Cardiac septum (tissue), 1 donor: ENCODE results near the gene FERMT2. TPM values are rescaled to one million over a fixed set of nuclear protein-coding genes. Genes with fewer than 3 reads are reported as not detected.
"Not testable (repeated sequence)": the region's sequence is repeated elsewhere in the genome, so short reads cannot be mapped to it uniquely, and the experiment has no call there.

Experiments
- DNase-seq: peaks from one replicate; pipeline ENCODE4 v3.0.0-alpha.2; 2020; ENCODE audit warnings: low spot score
- intact Hi-C: fragments of 100-400 bp; cut with DNase I; formaldehyde crosslinking; loops from one replicate; pipeline ENCODE4 v1.14.0; 2022
- total RNA-seq: library from RNA; stranded (reverse); fragmentation: NEBNext Ultra II Directional; extraction: Animal tissue kit (Norgen Biotek cat#: 25700); gene quantifications from one replicate; pipeline ENCODE4 v1.2.1, GENCODE V29; 2021
- donor health status: DM: no; HTN: no; CAD: no.

The FERMT2 gene
- total RNA-seq, 1 donor from 2014 or later, result 156 TPM

DNA sequence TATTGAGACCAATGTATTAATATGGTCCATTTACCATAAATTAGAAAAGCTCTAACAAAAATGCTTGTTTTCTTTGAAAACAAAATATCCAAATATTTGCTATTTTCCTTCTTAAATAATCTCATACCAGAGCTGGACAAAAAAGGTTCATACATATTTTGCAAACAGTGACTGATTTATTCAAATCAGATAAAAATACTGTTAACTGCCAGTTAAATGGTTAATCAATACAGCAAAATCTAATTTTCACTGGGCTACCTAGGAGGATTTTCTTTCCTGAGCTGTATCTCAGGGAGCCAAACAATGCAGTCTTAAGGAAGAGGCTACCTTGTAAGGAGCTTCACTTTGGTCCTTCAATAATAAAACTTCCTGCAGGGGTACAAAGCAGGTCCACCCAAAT lies 2.0 kb downstream of the FERMT2 start:
- no peak for DNase-seq
- intact Hi-C loops, result no loop called here

DNA sequence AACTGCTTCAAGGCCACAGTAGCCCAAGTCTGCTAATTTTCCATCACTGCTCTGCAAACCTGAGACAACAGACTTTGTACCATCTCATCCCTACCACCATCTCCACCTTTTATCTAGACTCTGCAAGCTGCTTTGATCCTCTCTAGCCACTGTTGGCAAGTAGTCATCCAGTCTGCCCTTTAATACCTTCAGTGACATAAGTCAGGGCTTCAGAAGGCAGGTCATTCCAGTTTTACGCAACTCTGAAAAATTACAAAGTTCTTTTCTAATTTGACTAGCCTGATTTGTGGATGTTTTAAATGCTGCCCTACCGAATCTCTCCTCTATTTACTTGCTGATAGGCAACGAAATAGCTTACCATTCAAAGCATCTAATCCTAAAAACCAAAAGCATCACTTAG lies 2.8 kb downstream of the FERMT2 start:
- intact Hi-C loops, result no loop called here

DNA sequence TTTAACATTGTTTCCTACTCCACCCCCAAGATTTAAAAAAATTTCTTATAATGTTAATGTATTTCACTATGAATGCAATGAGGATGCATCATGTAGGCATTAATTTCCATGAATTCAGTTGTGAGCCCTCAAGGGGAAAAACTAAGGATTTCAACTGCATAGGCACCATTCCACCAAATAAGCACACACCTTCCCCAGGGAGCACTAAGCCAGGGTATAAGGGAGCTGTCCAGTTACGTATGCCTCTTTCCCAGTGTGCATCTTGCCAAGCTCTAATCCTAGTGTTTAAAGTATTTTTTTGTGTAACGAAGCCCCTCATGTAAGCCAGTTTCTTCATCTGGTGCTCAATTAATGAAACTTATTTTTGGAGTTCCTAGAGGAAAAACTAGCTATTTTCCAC lies 6.6 kb downstream of the FERMT2 start:
- no peak for DNase-seq
- intact Hi-C loops, result no loop called here

More for the DNA sequence above, 2.8 kb downstream of the FERMT2 start:
- DNase-seq, result no peak

DNA sequence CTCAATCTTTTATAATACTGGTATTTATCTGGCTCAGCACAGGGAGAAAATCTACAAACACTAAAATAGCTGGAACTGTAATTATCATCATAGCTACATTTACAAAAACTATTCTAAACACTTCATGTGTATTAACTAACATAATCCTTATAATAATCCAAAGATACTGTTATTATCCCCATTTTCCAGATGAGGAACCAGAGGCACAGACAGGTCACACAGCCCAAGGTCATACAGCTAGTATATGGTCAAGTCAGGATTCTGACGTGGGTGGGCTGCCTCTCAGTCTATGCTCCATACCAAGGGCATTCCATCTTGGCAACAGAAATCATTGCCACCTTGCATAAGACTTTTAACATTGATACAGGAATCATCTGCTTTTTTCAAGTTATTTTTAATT lies 11.4 kb downstream of the FERMT2 start:
- no peak for DNase-seq
- intact Hi-C loops, result no loop called here

DNA sequence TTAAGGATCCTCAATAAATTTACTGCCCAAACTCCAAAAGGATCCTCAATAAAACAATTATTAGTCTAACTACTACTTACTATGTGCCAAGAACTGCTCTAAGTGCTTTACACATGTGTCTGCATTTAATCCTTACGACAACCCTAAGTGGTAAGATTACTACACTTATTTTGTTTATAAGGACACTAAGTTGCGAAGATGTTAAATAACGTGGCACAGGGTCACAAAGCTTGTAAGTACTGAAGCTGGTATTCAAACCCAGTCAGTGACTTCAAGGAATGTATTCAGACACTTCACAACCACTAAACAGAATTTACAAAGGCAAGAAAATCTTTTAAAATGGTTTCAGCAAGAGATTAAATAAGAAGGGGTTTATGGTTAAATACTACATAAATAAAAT lies 13.0 kb downstream of the FERMT2 start:
- intact Hi-C loops, result no loop called here
- no peak for DNase-seq

DNA sequence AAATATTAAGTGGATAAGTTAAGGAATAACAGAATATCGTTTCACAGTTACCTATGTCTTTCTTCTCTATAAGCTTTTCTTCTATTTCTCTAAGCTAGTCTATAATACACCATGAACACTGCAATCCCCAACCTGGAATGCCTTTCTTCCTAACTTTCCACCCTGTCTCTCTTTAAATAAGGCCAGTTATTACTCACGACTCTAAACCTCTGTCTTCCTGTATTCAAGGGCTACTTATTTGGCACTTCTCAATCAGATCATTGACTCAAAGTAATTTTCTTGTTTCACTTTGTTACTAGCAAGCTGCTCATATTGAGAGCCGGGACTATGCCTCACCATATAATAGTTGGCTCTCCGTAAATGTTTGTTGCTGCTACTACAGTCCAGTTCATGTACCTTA lies 13.5 kb downstream of the FERMT2 start:
- no peak for DNase-seq
- intact Hi-C loops, result no loop called here

DNA sequence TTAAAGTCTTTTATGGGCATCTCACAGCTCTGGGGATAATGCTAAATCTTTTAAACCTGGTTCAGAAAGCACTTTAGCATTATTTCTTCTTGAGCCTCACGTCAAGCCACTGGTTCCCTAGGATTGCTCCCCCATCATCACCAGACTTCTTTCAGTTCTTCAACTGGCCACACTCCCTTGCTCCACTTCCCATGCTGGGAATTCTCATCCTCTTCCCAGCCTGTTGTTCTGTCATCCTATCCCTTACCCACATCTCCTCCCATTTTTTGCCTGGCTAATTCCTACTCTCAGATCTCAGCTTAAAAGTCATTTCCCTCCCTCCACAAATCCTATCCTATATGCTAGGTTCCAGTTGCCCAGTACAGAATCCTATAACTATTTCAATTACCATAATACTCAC lies 14.4 kb downstream of the FERMT2 start:
- no peak for DNase-seq
- intact Hi-C loops, result no loop called here

DNA sequence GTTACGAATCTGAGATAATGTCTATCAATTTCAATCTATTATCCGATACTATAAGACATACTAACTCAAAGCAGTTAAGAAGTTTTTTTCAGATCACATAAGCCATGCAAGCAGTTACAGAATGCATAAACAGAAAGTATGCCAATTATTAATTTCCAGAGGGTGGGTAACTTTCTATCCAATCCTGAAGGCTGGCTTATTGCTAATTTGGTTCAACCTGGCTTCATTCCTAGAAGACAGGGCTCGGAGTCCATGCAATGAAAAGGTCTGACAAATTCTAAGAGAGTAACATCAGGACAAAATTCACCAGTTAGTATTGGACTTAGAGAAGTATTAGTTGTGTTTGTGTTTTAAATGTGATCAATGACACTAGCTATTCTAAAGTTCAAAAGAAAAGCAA lies 15.0 kb downstream of the FERMT2 start:
- no peak for DNase-seq
- intact Hi-C loops, result no loop called here

DNA sequence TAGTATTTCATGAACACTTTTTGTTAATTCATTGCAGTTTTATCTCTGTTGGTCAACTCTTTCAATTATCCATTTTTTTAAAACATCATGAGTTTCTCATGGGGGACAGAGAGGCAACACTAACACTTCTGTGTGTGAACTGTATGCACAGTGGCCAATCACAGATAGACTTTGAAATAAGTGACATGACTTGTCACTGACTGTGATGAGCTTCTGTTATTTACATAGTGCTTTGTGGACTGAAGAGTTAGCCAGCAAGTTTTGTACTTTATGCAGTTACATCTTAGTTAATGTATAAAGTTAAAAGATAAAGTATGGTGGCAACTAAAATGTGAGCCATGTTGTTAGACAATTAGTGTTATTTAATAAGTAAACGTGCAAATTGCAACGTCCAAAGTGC lies 16.1 kb downstream of the FERMT2 start:
- no peak for DNase-seq
- intact Hi-C loops, result no loop called here

DNA sequence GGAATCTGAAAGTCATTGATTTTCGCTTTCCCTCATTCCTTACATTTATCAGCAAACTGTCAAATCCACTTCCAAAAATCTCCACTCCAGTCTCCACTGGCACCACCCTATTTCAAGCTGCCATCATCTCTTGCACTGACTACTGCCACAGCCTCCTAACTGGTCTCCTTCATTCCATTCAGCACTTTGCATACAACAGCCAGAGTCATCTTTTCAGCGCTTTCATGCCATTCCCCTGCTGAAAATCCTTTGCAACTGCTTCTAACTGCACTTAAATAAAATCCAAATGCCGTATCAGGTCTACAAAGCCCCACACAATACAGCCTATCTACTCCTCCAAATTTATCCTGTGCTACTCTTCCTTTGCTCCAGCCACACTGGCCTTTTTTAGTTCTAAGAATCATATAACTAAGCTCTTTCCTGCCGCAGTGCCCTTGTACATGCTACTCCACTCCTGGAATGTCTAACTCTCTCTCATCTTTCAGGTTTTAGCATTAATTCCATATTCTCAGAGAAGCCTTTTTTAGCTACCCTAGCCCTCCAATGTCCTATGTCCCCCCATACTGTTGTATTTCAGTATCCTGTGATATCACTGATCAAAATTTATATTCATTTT lies 21.6 kb downstream of the FERMT2 start:
- no peak for DNase-seq
- intact Hi-C loops, result no loop called here

DNA sequence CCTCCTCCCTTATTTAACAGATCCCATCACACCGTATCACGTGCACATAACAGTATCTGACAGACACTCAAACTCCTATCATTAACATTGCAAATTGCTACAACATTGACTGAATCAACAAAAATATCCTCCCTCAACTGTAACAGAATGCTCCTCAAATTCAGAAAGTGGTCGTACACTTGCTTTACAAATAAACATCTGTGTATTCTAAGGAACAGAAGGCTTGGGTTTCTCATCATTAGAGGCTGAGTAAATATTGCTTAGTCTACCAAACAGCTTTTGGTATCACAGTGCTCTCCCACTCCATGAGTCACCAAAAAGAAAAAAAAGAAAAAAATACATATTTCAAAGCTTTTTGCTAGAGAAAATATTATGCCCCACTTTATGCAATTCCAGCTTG lies 23.9 kb downstream of the FERMT2 start:
- intact Hi-C loops, result no loop called here
- DNase-seq, result no peak

DNA sequence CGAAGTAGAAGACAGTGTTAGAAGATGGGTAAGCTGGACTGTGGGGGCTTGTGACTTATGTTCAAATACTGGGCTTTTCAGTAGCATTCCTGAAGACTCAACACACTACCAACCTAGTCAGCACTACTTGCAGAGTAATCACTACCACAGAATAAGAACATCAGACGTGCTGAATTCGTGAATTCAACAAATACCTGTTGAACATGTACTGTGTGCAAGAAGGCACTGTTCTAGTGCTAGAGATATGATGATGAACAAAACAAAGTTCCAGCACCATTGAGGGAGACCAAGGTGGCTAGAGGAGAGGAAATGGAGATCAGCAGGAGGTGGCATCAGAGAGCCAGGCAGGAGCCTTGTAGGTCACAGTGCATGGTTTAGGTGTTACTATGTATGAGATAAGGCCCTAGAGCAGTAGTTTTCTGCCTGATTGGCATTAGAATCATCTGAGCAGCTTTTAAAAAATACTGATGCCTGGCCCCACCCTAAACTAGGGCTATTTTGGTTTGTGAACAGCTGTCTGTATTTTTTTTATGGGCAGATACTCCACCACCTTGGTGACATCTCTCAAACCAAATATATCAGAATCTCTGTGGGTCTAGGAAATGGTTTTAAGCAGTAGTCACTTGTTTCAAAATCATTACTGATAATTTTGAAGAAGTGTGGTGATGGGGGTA lies 26.8 kb downstream of the FERMT2 start:
- intact Hi-C loops, result no loop called here
- no peak for DNase-seq

DNA sequence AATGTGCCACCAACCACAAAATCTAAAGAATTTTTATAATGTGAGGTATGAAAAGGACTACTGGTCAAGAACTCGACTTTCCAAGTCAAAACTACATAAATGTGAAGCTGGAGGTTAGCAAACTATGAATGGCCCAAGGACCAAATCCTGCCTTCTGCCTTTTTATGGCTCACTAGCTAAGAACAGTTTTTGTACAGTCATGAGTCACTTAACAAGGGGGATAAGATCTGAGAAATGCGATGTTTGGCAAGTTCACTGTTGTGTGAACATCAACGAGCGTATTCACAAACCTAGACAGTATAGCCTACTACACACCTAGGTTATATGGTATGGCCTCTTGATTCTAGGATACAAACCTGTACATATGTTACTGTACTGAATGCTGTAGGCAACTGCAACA lies 28.2 kb downstream of the FERMT2 start:
- intact Hi-C loops, result no loop called here
- DNase-seq, result no peak

DNA sequence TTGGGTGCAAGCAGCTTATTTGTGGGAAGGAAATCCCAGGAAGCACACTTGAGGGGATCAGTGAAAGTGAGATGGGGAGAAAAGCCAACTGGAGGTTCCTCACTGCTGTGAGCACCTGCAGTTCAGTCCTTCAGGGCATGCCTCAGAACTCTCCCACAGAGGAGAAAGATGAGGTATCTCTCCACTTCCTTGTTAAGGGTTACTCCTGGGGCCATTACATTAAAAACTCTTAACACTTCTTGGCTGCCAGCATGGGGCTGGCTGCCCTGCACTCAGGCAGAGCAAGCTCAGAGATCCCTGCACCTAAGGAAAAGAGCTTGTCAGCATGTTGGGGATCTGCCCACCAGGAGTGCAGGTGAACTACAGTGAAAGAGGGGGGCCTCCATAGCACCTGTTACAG lies 28.8 kb downstream of the FERMT2 start:
- no peak for DNase-seq
- intact Hi-C loops, result no loop called here

DNA sequence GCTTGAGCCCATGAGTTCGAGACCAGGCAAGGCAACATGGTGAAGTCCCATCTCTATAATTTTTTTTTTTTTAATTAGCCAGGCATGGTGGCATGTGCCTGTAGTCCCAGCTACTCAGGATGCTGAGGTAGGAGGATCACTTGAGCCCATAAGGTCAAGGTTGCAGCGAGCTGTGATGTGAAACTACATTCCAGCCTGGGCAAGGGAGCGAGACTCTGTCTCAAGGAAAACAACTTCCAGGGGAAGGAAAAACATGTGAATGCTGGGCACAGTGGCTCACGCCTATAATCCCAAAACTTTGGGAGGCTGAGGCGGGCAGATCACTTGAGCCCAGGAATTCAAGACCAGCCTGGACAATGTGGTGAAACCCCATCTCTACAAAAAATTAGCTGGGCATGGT lies 30.4 kb downstream of the FERMT2 start:
- intact Hi-C loops, result not testable (repeated sequence)

DNA sequence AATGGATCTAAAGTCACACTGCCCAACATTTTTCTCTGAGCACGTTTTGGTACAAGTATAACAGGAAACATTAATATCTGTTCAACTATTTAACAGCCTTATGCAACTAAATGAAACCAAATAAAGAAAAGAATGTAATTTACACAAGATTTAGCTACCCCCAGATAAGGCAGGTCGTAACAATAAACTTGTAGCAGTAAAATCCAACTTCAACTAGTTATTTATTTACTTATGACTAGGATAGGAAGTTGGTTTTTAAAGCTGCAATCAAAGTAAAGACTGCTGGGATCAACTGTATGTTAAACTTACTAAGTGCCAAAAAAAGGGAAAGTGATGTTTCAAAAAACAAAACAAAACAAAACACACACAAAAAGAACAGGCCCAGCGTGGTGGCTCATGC lies 30.9 kb downstream of the FERMT2 start:
- no peak for DNase-seq
- intact Hi-C loops, result loop anchor here (2.0 kb wide), 1 partner anchor 31 kb away; the partner anchor contains the start of gene FERMT2

More for the DNA sequence above, 30.4 kb downstream of the FERMT2 start:
- not testable (repeated sequence) for DNase-seq

DNA sequence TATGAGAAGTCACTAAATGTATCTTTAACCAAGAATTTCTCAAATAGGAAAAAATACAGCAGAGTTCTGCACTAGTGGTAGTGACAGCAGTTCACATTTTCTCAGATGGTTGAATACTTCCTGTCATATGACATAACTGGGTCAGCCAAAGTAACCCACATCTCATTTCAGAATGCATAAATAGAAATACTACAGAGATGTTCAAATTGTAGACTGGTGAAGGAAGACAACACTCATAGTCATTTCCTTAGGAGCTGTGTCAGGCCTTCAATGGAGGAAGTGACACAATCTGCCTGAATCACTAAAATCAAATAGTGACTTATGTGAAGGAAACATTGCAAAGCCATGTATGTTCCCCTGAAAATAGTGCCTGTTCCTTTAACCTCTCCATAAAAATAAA lies 32.4 kb downstream of the FERMT2 start:
- no peak for DNase-seq
- intact Hi-C loops, result loop anchor here (2.0 kb wide), 1 partner anchor 32 kb away; the partner anchor contains the start of gene FERMT2

DNA sequence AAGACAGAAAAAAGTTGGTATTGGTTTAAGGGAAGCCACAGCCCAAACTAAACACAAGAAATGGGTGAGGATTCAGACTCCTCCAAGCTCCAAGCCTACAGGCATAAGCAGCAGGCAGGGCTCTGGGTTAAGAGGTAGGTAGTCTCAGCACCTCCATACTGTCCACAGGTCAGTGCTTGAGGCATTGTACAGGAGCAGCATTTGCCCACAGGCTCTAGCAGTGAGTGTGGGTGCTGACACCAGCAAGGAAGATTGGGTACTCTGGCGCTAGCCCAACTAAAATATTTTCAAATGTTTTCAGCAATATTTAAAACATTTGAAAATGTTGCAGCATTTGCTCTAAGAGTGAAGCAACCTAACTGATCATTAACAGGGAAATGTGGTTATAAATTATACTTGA lies 33.1 kb downstream of the FERMT2 start:
- no peak for DNase-seq
- intact Hi-C loops, result loop anchor here (2.0 kb wide), 1 partner anchor 33 kb away; the partner anchor contains the start of gene FERMT2

DNA sequence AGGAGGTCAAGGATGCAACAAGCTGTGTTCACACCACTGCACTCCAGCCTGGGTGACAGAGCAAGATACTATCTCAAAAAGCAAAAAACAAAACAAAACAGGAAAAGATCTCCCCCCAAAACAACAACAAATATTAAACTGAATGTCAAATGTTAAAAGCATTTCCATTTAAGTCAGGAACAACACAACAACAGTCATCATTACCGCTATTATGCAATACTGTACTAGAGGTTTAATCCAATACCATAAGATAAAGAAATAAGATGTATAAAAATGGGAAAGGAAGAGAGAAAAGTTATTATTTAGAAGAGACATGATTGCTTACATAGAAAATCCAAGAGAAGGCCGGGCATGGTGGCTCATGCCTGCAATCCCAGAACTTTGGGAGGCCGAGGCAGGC lies 36.6 kb downstream of the FERMT2 start:
- no peak for DNase-seq
- intact Hi-C loops, result no loop called here

DNA sequence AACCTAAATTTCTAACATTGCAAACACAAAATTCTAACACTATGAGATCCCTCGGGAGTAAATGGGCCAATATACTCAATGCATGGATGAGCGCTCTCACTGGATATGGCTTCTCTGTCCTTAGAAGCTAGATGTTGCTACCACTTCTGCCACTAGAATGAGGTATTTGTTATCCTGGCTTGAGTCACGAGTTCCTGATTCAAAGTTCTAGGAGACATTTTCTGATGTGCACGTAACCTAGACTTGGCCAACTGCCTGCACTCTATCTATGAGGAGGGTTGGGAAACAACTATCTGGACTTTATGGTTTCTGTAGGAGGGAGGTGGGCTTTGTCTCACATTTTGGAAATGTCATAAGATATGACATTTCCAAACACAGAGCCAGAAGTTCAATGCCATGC lies 37.6 kb downstream of the FERMT2 start:
- no peak for DNase-seq
- intact Hi-C loops, result no loop called here

DNA sequence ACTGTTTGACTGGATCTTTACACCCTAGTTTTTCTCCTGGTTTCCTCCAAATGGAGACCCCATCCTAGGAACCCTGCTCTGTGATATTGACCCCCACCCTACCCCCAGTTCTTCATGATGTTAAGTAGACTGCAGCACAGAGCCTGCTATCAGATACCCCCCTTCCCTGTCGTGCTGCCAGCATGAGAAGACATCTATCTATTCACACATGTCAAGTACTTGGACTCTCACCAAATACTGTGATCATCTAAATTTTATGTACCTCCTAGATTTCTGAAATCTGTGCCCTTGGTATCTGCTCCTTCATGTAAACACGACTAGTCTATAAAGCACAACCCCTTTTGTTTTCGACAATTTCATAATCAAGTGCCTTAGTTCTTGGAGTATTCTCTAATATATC lies 38.9 kb downstream of the FERMT2 start:
- intact Hi-C loops, result no loop called here
- no peak for DNase-seq

DNA sequence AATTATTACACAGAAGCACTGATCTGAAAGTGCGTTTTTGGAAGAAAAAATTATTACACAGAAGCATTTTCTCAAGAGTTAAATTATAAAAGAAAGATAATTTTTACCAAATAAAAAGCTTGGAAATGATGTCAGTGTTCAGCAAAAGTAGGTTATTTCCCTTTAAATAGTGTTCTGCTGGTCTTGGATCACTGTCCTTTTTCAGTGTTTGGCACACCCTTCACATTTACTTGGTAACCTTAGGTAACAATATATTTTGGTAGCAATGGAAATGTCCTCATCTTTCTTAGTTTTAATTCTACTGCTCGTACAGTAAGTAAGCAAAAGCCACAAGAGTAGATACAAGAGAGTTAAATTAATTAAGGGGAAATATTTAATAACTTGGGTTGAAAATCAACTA lies 40.3 kb downstream of the FERMT2 start:
- intact Hi-C loops, result no loop called here

More for the DNA sequence above, 40.3 kb downstream of the FERMT2 start:
- DNase-seq, result no peak
